ENCODE results near the gene EFCAB9.

The EFCAB9 gene

GRCh38 chr5:172171118-172171517 lies 22.9 kb upstream of the EFCAB9 start:
- TF ChIP-seq, protein P1, sequence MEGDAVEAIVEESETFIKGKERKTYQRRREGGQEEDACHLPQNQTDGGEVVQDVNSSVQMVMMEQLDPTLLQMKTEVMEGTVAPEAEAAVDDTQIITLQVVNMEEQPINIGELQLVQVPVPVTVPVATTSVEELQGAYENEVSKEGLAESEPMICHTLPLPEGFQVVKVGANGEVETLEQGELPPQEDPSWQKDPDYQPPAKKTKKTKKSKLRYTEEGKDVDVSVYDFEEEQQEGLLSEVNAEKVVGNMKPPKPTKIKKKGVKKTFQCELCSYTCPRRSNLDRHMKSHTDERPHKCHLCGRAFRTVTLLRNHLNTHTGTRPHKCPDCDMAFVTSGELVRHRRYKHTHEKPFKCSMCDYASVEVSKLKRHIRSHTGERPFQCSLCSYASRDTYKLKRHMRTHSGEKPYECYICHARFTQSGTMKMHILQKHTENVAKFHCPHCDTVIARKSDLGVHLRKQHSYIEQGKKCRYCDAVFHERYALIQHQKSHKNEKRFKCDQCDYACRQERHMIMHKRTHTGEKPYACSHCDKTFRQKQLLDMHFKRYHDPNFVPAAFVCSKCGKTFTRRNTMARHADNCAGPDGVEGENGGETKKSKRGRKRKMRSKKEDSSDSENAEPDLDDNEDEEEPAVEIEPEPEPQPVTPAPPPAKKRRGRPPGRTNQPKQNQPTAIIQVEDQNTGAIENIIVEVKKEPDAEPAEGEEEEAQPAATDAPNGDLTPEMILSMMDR (IDR thresholded peaks at IDR 0.05) = no peak
- no peaks in the 10 kb centered on the region for H3K9me3 ChIP-seq
- H3K36me3 ChIP-seq = peaks cover 46% of the 10 kb centered on the region
- peak overlapping the region; percentile 96 for H3K27ac ChIP-seq
- peaks cover 70 to 92% of the 10 kb centered on the region in 2 experiments for H3K4me1 ChIP-seq (ENCODE audit: control insufficient read depth in 1 of 2, insufficient read depth in 1 of 2, low read depth in 1 of 2, low read length in 1 of 2)
- no peak overlapping the region for H3K4me3 ChIP-seq (ENCODE audit: low read depth in 1 of 2, low read length in 1 of 2)
- no peaks in the 10 kb centered on the region for H3K27me3 ChIP-seq

DNA sequence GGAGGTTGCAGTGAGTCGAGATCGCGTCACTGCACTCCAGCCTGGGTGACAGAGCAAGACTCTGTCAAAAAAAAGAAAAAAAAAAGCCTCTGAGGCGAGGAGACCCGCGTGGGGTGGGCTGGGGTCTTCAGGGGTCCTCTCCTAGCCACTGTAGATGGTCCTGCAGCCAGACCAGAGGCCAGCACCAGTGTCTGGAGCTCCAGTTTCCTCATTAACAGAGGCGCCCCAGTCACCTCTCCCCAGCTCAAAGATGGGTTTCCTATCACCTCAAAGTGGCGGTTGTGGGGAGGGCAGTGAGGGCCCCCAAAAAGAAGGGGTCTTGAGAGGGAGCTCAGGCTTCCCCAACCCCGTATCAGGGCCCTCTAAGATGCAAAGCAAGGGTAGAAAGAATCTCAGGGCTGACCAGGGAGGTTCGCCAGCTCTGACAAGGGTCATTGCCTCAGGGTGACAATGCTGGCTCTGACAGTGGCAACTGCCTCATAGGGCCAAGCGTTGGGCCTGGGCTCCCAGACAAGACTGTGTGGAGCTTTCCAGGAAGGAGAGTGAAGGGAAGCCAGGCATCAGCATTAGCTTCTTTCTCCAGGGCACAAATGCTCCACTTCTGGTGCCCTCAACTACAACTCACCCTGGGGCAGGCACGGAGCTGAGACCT lies 20.9 kb upstream of the EFCAB9 start:
- H3K36me3 ChIP-seq = peaks cover 41% of the 10 kb centered on the region
- H3K4me3 ChIP-seq (ENCODE audit: low read depth in 1 of 2, low read length in 1 of 2) = peak overlapping the region; percentile 74 to 76
- H3K27me3 ChIP-seq = no peaks in the 10 kb centered on the region
- TF ChIP-seq, protein P1 (IDR thresholded peaks at IDR 0.05) = no peak
- peaks cover 88 to 97% of the 10 kb centered on the region in 2 experiments for H3K4me1 ChIP-seq (ENCODE audit: control insufficient read depth in 1 of 2, insufficient read depth in 1 of 2, low read depth in 1 of 2, low read length in 1 of 2)
- H3K9me3 ChIP-seq = no peaks in the 10 kb centered on the region
- peak overlapping the region; percentile 96 for H3K27ac ChIP-seq

DNA sequence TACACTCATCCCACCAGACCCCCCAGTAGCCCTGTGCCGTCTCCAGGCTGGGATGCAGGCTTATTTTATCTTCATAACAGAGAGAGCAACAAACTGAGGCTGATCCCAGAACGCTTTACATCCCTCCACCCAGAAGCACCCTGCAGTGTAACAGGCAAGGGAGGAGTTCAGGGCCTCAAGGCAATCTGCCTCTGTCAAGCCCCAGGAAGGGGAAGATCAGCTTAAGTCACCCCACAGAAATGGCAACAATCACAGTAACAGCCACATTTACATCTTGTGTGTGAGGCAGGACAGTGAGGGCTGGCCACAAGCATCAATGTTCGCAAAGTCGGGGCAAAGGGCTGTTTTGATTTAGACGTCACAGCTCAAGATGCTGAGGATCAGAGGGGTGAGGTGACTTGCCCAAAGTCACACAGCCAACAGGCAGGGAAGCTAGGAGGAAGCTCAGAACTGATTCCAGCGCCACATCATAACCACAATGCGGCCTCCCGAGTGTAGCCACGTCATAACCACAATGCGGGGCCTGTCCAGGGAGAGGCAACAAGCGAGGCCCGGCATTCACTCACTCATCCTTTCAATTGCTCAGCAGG lies 20.3 kb upstream of the EFCAB9 start:
- peak overlapping the region; percentile 96 for H3K27ac ChIP-seq
- peak overlapping the region; percentile 74 to 76 for H3K4me3 ChIP-seq (ENCODE audit: low read depth in 1 of 2, low read length in 1 of 2)
- no peaks in the 10 kb centered on the region for H3K9me3 ChIP-seq
- TF ChIP-seq, protein P1 (IDR thresholded peaks at IDR 0.05) = no peak
- H3K27me3 ChIP-seq = no peaks in the 10 kb centered on the region
- peaks cover 88 to 97% of the 10 kb centered on the region in 2 experiments for H3K4me1 ChIP-seq (ENCODE audit: control insufficient read depth in 1 of 2, insufficient read depth in 1 of 2, low read depth in 1 of 2, low read length in 1 of 2)
- H3K36me3 ChIP-seq = peaks cover 37% of the 10 kb centered on the region

GRCh38 chr5:172175263-172175719 lies 18.7 kb upstream of the EFCAB9 start:
- Histone ChIP-seq H3K4me1 (ENCODE audit: control insufficient read depth in 1 of 2, insufficient read depth in 1 of 2, low read depth in 1 of 2, low read length in 1 of 2) (peaks cover 94 to 100% of the 10 kb centered on the region in 2 experiments), H3K27me3 (no peaks in the 10 kb centered on the region), H3K9me3 (no peaks in the 10 kb centered on the region), H3K27ac (peak overlapping the region; percentile 96), H3K4me3 (ENCODE audit: low read depth in 1 of 2, low read length in 1 of 2) (peak overlapping the region; percentile 74 to 76), H3K36me3 (peaks cover 25% of the 10 kb centered on the region)
- TF ChIP-seq, protein P1 (IDR thresholded peaks at IDR 0.05) = peak; percentile 46

DNA sequence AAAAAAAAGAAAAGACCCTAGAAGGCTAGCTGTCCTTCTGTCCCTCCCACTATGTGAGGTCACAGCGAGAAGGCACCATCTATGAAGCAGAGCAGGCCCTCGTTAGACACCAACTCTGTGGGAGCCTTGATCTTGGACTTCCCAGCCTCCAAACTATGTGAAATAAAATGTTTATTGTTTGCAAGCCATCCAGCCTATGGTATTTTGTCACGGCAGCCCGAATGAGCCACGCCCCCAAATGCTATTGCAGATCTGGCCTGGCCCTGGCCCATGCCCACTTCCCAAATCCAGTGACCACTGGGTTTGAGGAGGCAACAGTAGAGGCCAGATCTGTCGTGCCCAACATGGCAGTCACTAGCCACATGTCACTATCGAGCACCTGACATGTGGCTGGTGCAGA lies 16.8 kb upstream of the EFCAB9 start:
- peak overlapping the region; percentile 96 for H3K27ac ChIP-seq
- TF ChIP-seq, protein P1 (IDR thresholded peaks at IDR 0.05) = no peak
- H3K9me3 ChIP-seq = no peaks in the 10 kb centered on the region
- H3K4me1 ChIP-seq (ENCODE audit: control insufficient read depth in 1 of 2, insufficient read depth in 1 of 2, low read depth in 1 of 2, low read length in 1 of 2) = peaks cover 97 to 98% of the 10 kb centered on the region in 2 experiments
- no peaks in the 10 kb centered on the region for H3K27me3 ChIP-seq
- peaks cover 19% of the 10 kb centered on the region for H3K36me3 ChIP-seq
- peak overlapping the region; percentile 59 to 74 for H3K4me3 ChIP-seq (ENCODE audit: low read depth in 1 of 2, low read length in 1 of 2)

Measured in neutrophil (primary cell).